GOT3 (cell line): Measurements from ENCODE around the gene GP2.

ENCODE experiments used
- DNase-seq: peaks from one replicate; lab custom pipeline; 2025; ENCODE audit warnings: mixed read lengths; lab: John Stamatoyannopoulos, UW

Gene GP2

GRCh38 chr16:20327444-20328041 is at the start of gene GP2:
Gene GP2 (minus strand): TSS chr16:20327513. CDS start chr16:20326431, 1,082 bp downstream.
- DNase-seq = no peak

DNA sequence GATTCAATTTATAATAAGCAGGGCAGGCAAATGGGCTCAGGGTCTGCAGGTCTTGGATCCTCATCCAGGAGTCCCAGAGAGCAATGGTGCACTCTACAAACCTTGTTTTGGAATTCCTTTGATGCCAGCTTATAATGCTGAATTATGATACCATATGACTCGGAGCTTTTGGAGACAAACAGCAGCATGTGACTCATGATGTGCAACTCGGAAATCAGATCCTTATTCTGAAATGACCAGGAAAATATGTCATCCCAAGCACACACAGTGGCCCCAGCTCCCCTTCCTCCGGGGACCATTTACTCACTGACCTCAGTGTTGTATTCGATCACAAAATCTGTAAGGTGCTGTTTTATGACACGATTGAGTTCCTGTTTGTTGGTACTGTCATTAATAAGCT is 45.4 kb upstream of the GP2 start:
- no peak for DNase-seq

- DNase-seq = no peak
These were observed 42.2 kb upstream of the GP2 start for GRCh38 chr16:20369452-20370054.

GRCh38 chr16:20364051-20364450 is 36.7 kb upstream of the GP2 start:
- no peak for DNase-seq

DNA sequence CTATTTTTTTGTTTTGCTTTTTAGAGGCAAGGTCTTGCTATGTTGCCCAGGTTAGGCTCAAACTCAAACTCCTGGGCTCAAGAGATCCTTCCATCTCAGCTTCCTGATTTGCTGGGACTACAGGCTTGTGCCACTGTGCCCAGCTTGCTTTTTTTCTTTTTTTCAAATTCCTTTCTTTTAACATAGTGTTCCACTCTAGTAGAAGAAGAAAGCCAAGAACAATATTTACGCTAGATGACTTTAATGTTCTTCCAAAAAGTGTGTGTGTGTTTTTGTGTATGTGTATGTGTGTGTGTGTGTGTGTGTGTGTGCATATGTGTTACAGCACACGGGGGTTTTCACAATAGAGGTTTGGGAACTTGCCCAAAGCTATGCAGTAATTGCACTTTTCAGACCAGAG is 35.9 kb upstream of the GP2 start:
- DNase-seq = no peak

GRCh38 chr16:20359997-20360396 is 32.7 kb upstream of the GP2 start:
- DNase-seq = no peak

GRCh38 chr16:20355114-20355782 is 27.9 kb upstream of the GP2 start:
- DNase-seq = no peak

DNA sequence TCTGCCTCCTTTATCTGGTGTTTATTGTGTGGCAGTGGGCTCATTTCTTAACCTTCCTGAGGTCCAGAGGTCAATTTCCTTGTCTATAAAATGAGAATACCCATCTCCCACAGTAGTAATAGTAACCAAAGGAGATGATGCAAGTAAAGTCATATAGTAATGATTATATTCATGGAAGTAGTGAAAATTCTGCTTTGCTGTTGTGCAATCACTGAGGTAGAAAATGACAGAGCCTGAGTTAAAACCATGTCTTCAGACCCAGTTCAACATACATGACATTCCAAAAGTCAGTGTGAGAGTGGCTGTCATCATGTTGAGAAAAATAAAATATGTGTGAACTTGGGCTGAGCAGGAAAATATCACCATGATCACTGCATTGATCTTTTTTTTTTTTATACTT is 26.1 kb upstream of the GP2 start:
- no peak for DNase-seq

- DNase-seq = no peak
These were observed 25.3 kb upstream of the GP2 start, which contains the start of gene UMOD for GRCh38 chr16:20352615-20353014. Gene UMOD (minus strand): TSS chr16:20352715. CDS start chr16:20350737, 1,978 bp downstream.

GRCh38 chr16:20349615-20350014 is 22.3 kb upstream of the GP2 start:
- no peak for DNase-seq

DNA sequence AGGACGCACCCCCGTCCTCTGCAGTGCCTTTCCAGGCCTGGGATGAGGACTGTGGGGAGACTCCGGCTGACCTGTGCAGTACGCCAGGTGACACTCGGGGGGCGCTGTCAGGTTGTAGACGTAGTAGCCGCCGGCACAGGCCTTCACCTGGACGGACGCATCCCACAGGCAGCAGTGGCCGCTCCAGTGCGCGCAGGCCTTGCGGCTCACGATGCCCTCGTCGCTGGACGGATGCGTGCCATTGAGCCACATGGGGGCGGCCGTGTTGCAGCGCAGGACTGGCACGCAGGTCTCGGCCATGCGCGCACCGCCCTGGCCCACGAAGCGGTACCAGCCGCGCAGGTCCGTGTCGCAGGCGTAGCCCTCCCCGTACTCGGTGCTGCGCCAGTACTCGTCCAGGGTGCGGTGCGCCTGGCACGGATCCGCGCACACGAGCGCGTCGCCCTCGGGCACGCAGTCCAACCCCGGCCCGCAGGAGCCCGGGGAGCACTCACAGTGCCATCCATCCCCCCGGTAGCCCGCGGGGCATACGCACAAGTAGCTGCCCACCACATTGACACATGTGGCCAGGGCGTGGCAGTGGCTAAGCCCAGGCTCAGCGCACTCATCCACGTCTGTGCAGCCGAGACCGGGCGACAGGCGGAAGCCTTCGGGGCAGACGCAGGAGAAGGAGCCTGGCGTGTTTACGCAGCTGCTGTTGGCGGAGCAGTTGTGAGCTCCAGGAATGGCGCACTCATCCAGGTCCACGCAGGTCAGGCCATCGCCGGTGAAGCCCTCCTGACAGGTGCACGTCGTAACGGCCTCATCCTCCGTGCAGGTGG is 21.3 kb upstream of the GP2 start:
- no peak for DNase-seq

DNA sequence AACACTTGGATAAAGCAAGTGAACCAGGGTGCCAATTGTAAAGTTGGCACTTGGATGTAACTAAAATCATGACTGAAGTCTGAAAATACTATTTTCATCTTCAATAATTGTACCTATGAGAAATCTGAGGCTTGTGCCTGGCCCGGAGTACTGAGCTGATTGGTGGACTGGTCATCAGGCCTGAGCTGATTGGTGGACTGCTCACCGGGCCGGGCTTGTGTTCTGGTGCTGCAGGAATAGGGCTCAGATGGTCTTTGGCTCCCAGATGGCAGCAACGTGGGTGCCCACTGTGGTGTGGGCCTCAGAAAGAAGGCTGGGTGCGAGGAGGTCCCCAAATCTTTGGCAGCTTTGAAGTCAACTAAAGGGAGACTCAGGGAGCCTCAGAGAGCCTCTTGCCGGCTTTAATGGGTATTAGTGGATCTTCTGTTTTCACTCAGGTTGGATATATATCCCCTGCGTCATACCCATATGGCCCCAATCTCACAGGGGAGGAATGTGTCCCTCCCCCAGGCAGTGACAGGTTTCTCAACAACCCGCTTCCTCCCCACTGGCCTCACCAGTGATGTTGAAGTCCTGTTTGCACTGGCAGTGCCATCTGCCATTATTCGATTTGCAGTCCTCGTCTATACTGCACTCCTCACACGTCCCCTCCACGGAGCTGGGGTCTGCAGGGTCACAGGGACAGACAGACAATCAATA is 20.5 kb upstream of the GP2 start:
- no peak for DNase-seq

DNA sequence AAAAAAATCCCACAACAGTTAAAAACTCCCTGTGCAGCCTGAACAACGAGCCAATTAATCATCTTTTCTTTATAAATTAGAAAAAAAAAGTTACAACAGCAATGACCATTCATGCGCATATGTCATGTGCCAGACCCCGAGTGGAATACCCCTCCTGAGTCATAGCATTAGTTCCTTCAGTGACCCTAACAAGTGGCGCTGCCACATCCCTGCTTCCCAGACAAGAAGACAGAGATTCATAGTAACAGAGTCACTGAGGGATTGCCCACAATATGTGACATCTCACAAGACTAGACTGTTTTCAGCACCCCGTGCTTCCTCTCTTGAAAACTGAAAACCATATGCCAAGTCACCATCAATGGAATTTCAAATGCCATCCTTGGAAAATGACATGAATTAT is 17.3 kb upstream of the GP2 start:
- DNase-seq = no peak

- DNase-seq = no peak
These were observed 12.4 kb upstream of the GP2 start for GRCh38 chr16:20339744-20340143.

- no peak for DNase-seq
These were observed 9.6 kb upstream of the GP2 start for GRCh38 chr16:20336955-20337354.

DNA sequence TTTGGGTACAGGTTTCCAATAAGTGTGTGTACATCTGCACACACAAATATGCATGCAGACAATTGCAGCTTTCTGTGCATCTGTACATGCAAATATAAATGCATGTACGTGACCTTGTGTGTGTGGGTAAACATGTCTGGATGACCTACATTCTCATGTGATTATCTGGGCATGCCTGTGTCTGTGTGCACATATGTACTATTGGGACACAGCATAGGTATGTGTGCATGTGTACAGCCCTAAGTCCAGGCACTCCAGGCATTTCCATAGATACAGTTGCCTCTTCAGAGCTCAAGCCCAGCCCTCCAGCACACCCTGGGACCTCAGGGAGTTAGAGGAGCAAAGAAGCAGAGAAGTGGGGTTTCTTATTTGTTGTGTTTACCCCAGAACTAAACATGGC is 7.1 kb upstream of the GP2 start:
- no peak for DNase-seq

DNA sequence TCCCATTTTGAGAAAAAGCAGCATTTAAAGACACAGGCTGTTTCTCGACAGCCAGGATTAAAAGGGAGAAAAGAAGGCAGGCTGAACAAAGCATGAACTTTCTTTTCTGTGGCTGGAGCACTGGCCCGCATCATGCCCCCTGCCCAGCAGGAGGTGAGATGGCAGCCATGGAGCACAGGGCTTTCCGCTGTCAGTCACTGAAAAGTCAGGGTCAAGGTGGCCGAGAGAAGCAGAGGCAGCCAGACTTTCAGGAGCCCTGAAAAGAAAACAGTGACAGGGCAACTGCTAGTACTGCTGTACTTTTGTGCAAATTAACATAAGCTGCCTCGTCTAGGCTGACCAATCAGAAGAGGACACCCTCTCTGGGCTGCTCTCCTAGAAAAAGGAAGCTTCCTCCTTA is 5.8 kb upstream of the GP2 start:
- DNase-seq = no peak

GRCh38 chr16:20332411-20332810 is 5.1 kb upstream of the GP2 start:
- DNase-seq = no peak

- no peak for DNase-seq
These were observed 4.3 kb upstream of the GP2 start for GRCh38 chr16:20331635-20332034.

- no peak for DNase-seq
These were observed 2.3 kb upstream of the GP2 start for GRCh38 chr16:20329392-20330138.

- no peak for DNase-seq
These were observed 992 bp downstream of the GP2 start for GRCh38 chr16:20326321-20326720.
